HL-60 (cell line): Measurements from ENCODE around the gene TRIM14.

Source experiments
- DNase-seq, 2 experiments: peaks; one replicate each; pipeline ENCODE4 v3.0.0-alpha.2; 2010 to 2020; ENCODE audit warnings: low read depth in 1 of 2, low spot score in 1 of 2
- H3K27ac ChIP-seq: fragments of 250-450 bp; sonication (Bioruptor Pico); replicated peaks from 2 replicates; pipeline ENCODE4 v1.5.1; 2020; ENCODE audit warnings: mild to moderate bottlenecking, moderate library complexity
- H3K27me3 ChIP-seq: fragments of 250-450 bp; sonication (Bioruptor Pico); 2 replicates; pipeline ENCODE4 v1.5.1; 2021; ENCODE audit warnings: mild to moderate bottlenecking, moderate library complexity; ENCODE audit not compliant: insufficient read depth, poor library complexity, severe bottlenecking
- H3K4me3 ChIP-seq: replicated peaks from 2 replicates; pipeline ENCODE4 v1.5.1; 2011; ENCODE audit warnings: mild to moderate bottlenecking, control low read depth, low read length; ENCODE audit not compliant: insufficient read depth
- GABPA ChIP-seq: IDR thresholded peaks from 2 replicates; pipeline ENCODE4 v1.6.1; 2012; ENCODE audit warnings: low read depth
- POLR2AphosphoS5 ChIP-seq: IDR thresholded peaks from 2 replicates; pipeline ENCODE4 v1.6.1; 2012; ENCODE audit warnings: low read depth
- REST ChIP-seq: IDR thresholded peaks from 2 replicates; pipeline ENCODE4 v1.6.1; 2012; ENCODE audit warnings: low read depth; ENCODE audit not compliant: insufficient replicate concordance
- SPI1 ChIP-seq: IDR thresholded peaks from 2 replicates; pipeline ENCODE4 v1.6.1; 2012; ENCODE audit warnings: low read depth, mild to moderate bottlenecking, borderline replicate concordance
- TF ChIP-seq, protein P1 (sequence below): IDR thresholded peaks from one replicate; pipeline ENCODE4 v1.5.1; 2011; ENCODE audit warnings: low read length, control low read depth, inconsistent platforms; ENCODE audit not compliant: insufficient read depth

The TRIM14 gene

GRCh38 chr9:98159301-98159700 is 40.3 kb upstream of the TRIM14 start:
- no peaks in the 10 kb centered on the region for H3K27me3 ChIP-seq
- no peak overlapping the region for H3K27ac ChIP-seq
- DNase-seq, result no peak
- H3K4me3 ChIP-seq, result no peak overlapping the region
- no peak for TF ChIP-seq SPI1
- TF ChIP-seq POLR2AphosphoS5, result no peak
- TF ChIP-seq GABPA, result no peak
- TF ChIP-seq, protein P1, sequence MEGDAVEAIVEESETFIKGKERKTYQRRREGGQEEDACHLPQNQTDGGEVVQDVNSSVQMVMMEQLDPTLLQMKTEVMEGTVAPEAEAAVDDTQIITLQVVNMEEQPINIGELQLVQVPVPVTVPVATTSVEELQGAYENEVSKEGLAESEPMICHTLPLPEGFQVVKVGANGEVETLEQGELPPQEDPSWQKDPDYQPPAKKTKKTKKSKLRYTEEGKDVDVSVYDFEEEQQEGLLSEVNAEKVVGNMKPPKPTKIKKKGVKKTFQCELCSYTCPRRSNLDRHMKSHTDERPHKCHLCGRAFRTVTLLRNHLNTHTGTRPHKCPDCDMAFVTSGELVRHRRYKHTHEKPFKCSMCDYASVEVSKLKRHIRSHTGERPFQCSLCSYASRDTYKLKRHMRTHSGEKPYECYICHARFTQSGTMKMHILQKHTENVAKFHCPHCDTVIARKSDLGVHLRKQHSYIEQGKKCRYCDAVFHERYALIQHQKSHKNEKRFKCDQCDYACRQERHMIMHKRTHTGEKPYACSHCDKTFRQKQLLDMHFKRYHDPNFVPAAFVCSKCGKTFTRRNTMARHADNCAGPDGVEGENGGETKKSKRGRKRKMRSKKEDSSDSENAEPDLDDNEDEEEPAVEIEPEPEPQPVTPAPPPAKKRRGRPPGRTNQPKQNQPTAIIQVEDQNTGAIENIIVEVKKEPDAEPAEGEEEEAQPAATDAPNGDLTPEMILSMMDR, result no peak
- no peak for TF ChIP-seq REST

- Histone ChIP-seq H3K27me3 (no peaks in the 10 kb centered on the region), H3K4me3 (no peak overlapping the region), H3K27ac (no peak overlapping the region)
- DNase-seq, result no peak
- TF ChIP-seq SPI1 (no peak), GABPA (no peak), POLR2AphosphoS5 (no peak), REST (no peak)
- TF ChIP-seq, protein P1, result no peak
Observed at GRCh38 chr9:98158071-98158831, 39.2 kb upstream of the TRIM14 start.

DNA sequence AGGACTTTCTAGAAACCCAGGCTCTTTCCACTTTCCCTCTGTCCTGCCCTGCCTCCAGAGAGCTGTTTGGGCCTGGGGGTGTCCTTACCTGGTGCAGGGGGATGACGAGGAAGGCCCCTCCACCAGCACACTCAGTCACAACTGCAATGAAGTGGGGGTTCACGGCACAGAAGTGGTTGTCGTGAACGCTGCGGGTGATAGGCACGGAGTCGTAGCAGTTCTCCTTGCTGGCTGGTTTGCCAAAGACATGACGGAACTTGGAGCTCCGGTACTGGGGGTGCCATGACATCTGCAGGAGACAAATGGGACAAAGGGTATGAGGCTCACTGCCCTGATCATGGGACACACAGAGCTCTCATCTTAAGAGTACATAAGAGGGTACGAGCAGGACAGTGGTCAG is 38.4 kb upstream of the TRIM14 start:
- Histone ChIP-seq H3K27ac (no peak overlapping the region), H3K4me3 (no peak overlapping the region), H3K27me3 (no peaks in the 10 kb centered on the region)
- DNase-seq, result no peak
- TF ChIP-seq, protein P1, result no peak
- TF ChIP-seq POLR2AphosphoS5 (no peak), GABPA (no peak), REST (no peak), SPI1 (no peak)
